K562 (cell line): ENCODE results near the gene URGCP. TPM values are rescaled to one million over a fixed set of nuclear protein-coding genes. Genes with fewer than 3 reads are reported as not detected.

Experiments used
- CREB1 ChIP-seq, 2 experiments: sonication (generic) in 1 of 2; formaldehyde crosslinking in 1 of 2; IDR thresholded peaks; 2 replicates each; pipeline versions ENCODE4 v1.6.1 to v1.8.0; 2012 to 2022; ENCODE audit warnings: inconsistent platforms in 1 of 2, mild to moderate bottlenecking in 1 of 2, missing genetic modification reagents in 1 of 2, moderate library complexity in 1 of 2
- E2F5 ChIP-seq: sonication (generic); formaldehyde crosslinking; IDR thresholded peaks from 2 replicates; pipeline ENCODE4 v1.8.0; 2022; ENCODE audit warnings: mild to moderate bottlenecking, missing genetic modification reagents
- FOXA3 ChIP-seq, 2 experiments: fragments of 450-650 bp in 1 of 2; sonication (generic) in 1 of 2; formaldehyde crosslinking; IDR thresholded peaks in 1 of 2; conservative IDR thresholded peaks in 1 of 2; 2 replicates each; pipeline versions ENCODE4 v1.4.0 to v1.8.0; 2020 to 2022; ENCODE audit warnings: mild to moderate bottlenecking in 2 of 2, missing genetic modification reagents in 1 of 2
- FOXJ2 ChIP-seq: fragments of 200-800 bp; sonication (Bioruptor generic); IDR thresholded peaks from 2 replicates; pipeline ENCODE4 v1.6.1; 2016; ENCODE audit warnings: missing genetic modification characterization, missing compliant biosample characterization
- MEF2D ChIP-seq: conservative IDR thresholded peaks from 2 replicates; pipeline ENCODE4 v1.6.1; 2016; ENCODE audit warnings: low read depth, missing genetic modification characterization, missing compliant biosample characterization
- MTA2 ChIP-seq: fragments of 450-650 bp; IDR thresholded peaks from 2 replicates; pipeline ENCODE4 v1.6.1; 2016; ENCODE audit warnings: low read depth
- MXI1 ChIP-seq: IDR thresholded peaks from 2 replicates; pipeline ENCODE4 v1.6.1; 2011; ENCODE audit warnings: low read depth, mild to moderate bottlenecking, improper control_type of control experiment, low read length
- SETDB1 ChIP-seq: IDR thresholded peaks from one replicate; pipeline ENCODE4 v1.6.1; 2012; ENCODE audit warnings: low read length, control low read depth, inconsistent platforms
- TAF1 ChIP-seq: IDR thresholded peaks from 2 replicates; pipeline ENCODE4 v1.6.1; 2011; ENCODE audit warnings: mild to moderate bottlenecking, low read length, moderate library complexity; ENCODE audit not compliant: insufficient read depth, control insufficient read depth, severe bottlenecking; ENCODE audit errors: extremely low read depth
- ZNF263 ChIP-seq: sonication (generic); formaldehyde crosslinking; IDR thresholded peaks from 2 replicates; pipeline ENCODE4 v1.8.0; 2022; ENCODE audit warnings: mild to moderate bottlenecking, missing genetic modification reagents, borderline replicate concordance
- polyA plus RNA-seq, 8 experiments: library from polyadenylated mRNA; depleted of rRNA in 4 of 8; stranded (reverse) in 5 of 8; unstranded in 3 of 8; fragments of >200 nt; fragmentation: Nextera tagmentation in 2 of 8; fragmentation: Illumina TruSeq in 1 of 8; extraction: Ambion mirVana in 2 of 8; extraction: Trizol in 1 of 8; gene quantifications; 2 replicates each; pipeline versions ENCODE4 v1.2.1 to v1.2.3, GENCODE V29; 2011 to 2014; ENCODE audit warnings: inconsistent platforms in 1 of 8, missing spikeins in 1 of 8
- total RNA-seq, 7 experiments: library from RNA; depleted of rRNA in 6 of 7; stranded (reverse); fragments of >200 nt in 6 of 7; fragmentation: Illumina TruSeq in 2 of 7; extraction: Trizol in 2 of 7; gene quantifications; 2 replicates each; pipeline versions ENCODE4 v1.2.1 to v1.2.3, GENCODE V29; 2011 to 2021; ENCODE audit warnings: low replicate concordance in 1 of 7
- TF ChIP-seq, protein P1 (sequence below): fragments of 250-450 bp; sonication (Bioruptor Pico); IDR thresholded peaks from 2 replicates; pipeline ENCODE4 v1.5.0; 2021; ENCODE audit warnings: mild to moderate bottlenecking, moderate library complexity

Gene URGCP
- total and polyA plus RNA-seq, 9 of the 15 experiments (the other 6 are each of a cell fraction or from before 2014, with no cell fraction given), result 1.7 to 25.8 (median 12.5) TPM

DNA sequence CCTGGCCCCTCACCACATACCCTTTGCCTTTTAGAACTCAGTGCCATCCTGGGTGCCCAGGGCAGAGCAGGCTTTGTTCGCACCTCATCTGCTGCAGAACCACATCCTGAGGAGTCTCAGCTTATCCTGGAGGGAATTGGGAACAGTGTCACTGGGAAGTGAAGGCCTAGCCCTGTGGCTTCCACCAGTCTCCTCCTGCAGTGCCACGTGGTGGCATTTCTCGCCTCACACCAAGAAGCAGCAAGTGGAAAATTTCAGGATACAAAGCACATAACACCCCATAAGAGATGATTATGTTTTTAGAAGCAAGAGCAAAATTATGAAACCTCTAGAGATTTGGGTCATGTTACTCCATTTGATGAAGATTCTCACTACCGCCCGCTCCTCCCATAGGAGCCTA lies 46.7 kb upstream of the URGCP start (continued):
- TF ChIP-seq MXI1 (no peak), FOXJ2 (tag) (no peak), SETDB1 (no peak), MTA2 (no peak), MEF2D (tag) (no peak), TAF1 (no peak), CREB1 (IDR thresholded peaks at IDR 0.05) (no peak), CREB1 (CRISPR knock-in tag; IDR thresholded peaks at IDR 0.05) (no peak), FOXA3 (CRISPR knock-in tag; conservative IDR thresholded peaks at IDR 0.05 in 1 of 2, IDR thresholded peaks at IDR 0.05 in 1 of 2) (no peak), E2F5 (CRISPR knock-in tag) (no peak), ZNF263 (CRISPR knock-in tag) (no peak)
- TF ChIP-seq, protein P1, sequence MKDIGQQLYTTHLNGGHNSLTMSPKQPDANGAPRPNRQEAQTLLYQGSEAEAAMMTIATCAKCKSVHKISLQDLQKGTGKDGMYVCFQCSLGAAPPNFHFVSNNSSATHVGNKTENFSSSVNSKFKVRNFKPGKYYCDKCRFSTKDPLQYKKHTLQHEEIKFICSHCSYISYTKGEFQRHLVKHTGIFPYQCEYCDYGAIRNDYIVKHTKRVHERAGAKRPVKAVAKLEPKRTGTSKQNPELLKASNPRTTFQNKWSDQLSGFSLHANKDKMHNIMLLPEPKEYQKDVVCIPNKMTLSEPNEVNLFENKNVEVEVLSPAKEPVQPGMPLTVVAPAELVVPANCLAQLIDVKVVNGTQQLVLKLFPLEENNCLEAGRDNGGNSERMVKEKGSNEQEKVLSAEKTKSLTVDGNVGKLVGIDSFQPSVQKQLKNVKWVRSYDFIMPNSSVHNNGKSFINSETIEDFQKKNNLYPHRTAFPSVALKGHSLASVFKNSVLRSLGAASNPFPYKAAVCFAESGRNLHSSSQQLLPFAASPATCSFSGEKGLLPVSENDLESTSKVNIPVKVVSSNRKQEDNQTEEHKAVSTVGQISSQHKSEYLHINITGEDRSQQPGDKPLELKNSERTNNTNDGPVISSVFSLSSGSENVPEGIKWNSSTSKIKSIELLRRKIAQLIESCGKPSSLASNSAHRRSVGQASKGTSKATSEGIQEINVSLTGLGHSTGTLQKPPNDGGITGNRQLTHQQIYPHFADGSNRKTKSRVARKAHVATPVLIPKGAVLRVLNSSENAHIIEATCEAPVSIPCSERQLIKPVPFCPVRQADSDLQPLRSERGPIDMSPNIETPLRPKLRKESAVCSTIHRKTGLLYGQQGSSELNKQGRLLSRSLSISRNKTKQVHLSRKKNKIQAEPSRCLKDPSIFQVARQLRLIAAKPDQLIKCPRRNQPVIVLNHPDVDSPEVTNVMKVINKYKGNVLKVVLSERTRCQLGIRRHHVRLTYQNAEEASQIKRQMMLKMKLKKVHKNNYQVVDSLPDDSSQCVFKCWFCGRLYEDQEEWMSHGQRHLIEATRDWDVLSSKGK, result no peak
